GM20431 (cell line): ENCODE data around the gene FGF7.
"Not testable (repeated sequence)": the region's sequence is repeated elsewhere in the genome, so short reads cannot be mapped to it uniquely, and the experiment has no call there.

Experiments
- in situ Hi-C: fragments of 300-500 bp; cut with MseI, MboI; formaldehyde crosslinking; loops from one replicate; pipeline ENCODE4 v1.15.0; 2020; ENCODE audit warnings: low sequenced_read_pairs; ENCODE audit not compliant: unreplicated experiment

FGF7 gene

GRCh38 chr15:49485401-49485800 is 62.4 kb downstream of the FGF7 start:
- in situ Hi-C loops, result not testable (repeated sequence)

DNA sequence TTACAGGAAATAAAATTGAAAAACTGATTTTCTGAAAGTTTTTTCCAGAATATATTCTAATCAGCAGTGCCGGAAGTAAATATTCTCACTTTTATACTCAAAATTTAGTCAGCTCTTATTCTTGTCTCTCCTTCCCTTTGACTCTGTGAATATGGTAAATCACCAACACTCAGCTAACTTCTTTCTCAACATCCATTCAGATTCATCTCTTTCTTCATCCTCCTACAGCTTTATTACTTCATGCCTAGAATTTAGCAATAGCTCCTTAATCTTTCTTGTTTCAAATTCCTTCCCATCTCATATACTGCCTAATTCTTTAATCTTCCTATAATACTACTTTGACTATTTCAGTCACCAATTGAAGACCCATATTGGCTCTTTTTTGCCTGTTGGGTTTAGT is 67.9 kb downstream of the FGF7 start:
- in situ Hi-C loops, result no loop called here

DNA sequence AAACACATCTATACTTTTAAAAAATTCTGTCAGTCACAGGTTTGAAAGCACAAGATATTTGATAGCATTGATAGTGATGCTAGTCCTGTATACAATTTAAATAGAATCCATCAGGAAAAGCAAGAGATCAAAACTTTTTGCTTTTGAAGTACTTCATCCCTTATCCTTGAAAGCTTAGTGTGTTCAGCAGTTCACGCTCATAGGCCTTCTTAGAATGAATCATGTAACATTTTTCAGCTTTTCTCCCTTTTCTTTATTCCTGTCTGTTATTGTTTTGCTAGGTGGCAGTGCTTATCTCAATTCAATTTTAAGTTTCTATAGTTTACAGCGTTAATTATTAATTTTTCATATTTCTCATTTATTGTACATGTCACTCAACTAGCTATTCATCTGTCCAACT is 69.1 kb downstream of the FGF7 start:
- in situ Hi-C loops, result no loop called here

GRCh38 chr15:49492830-49493229 is 69.8 kb downstream of the FGF7 start:
- in situ Hi-C loops, result no loop called here

DNA sequence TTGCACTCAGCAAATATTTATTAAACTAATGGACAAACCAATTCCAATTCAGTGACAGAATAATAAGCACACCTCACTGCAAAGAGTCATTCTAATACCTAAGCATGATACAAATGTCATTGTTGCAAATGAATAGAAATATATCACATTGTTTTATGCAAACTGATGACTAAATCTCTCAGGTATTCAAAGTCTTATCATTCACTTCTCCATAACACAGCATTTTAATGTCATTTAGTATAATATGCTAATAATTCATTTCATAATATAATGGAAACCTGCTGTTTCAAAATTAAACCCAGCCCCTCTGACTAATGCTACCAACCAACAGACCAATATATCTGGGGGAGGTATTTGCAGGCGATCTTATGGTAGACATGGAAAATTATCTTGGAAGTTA is 71.8 kb downstream of the FGF7 start:
- in situ Hi-C loops, result no loop called here

GRCh38 chr15:49495993-49496753 is 73.1 kb downstream of the FGF7 start:
- in situ Hi-C loops, result no loop called here

DNA sequence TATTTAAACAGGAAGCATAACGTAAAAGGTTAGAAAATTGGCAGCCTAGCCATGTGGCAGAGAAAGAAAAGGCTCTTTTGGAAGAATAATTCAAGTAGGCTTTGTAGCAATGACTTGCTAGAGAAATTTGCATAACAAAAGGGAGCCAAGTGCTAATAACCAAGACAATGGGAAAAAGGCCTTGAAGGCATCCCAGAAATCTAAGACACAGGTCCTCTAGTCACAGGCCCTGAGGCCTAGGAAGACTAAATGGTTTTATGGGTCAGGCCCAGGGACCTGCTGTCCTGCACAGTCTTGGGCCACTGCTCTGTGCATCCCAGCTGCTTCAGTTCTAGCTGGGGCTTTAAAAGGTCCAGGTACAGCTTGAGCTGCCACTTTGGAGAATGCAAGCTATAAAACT is 78.5 kb downstream of the FGF7 start:
- in situ Hi-C loops, result no loop called here

DNA sequence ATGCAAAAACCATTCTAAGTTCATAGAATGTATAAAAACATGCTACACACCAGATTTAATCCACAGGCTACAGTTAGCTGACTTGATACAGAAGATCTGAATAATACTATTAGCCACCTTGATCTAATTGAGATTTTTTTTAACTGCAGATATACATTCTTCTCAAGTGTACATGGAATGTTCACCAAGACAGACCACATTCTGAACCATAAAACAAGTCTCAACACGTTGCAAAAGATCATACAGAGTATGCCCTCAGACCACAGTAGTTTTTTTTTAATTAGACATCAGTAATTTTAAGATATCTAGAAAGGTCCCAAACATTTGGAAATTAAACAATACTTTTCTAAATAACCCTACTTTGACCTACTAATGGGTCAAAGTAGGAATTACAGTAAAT is 83.3 kb downstream of the FGF7 start:
- in situ Hi-C loops, result no loop called here

DNA sequence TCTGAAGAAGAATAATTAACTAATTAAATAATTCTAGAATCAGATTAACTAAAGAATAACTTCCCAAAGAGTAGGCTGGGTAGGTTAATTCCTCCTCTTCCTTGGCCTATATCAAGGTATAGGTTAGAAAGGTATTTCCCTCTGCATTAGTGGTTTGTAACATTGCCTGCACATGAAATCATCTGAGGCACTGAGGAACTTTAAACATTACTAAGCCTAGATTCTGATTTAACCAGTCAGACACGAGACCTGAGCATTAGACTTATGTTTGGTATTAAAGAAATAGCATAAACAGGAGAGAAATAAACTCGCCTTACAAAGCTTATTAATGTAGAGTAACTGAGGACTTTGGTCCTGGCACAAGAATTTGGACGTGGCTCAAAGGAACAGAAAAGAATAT is 84.2 kb downstream of the FGF7 start:
- in situ Hi-C loops, result no loop called here

- in situ Hi-C loops, result not testable (repeated sequence)
Measured at GRCh38 chr15:49512739-49513138, 89.7 kb downstream of the FGF7 start.

- in situ Hi-C loops, result no loop called here
Measured at GRCh38 chr15:49521802-49522201, 98.8 kb downstream of the FGF7 start.

DNA sequence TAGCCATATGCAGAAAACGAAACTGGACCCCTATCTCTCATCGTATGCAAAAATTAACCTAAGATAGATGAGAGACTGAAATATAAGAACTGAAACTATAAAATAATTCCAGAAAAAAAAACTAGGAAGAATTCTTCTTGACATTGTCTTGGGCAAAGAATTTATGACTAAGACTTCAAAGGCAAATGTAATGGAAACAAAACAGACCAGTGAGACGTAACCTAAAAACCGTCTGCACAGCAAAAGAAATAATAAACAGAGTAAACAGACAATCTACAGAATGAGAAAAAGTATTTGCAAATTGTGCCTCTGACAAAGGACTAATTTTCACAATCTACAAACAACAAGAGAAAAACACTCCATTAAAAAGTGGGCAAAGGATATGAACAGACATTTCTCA is 105.2 kb downstream of the FGF7 start:
- in situ Hi-C loops, result no loop called here

- in situ Hi-C loops, result no loop called here
Measured at GRCh38 chr15:49530092-49530491, 107.0 kb downstream of the FGF7 start.
